Gastroesophageal sphincter (tissue), 4 donors: ENCODE measurements around the gene NRP1. TPM values are rescaled to one million over a fixed set of nuclear protein-coding genes. Genes with fewer than 3 reads are reported as not detected.

Experiments
- ATAC-seq: fragments of 150-250 bp; one replicate; pipeline ENCODE4 v1.9.1; 2016; ENCODE audit warnings: mild to moderate bottlenecking, moderate library complexity
- H3K27ac ChIP-seq, 4 donors: fragments of 200-600 bp; sonication (generic) in 3 of 4; 1 replicate in 3 of 4; 2 replicates in 1 of 4; pipeline ENCODE4 v1.5.1; 2016 to 2019
- H3K27me3 ChIP-seq: fragments of 200-600 bp; sonication (generic); one replicate; pipeline ENCODE4 v1.5.1; 2019
- H3K36me3 ChIP-seq, 2 donors: fragments of 200-600 bp; sonication (generic); one replicate each; pipeline ENCODE4 v1.5.1; 2019; ENCODE audit warnings: control low read depth in 1 of 2
- H3K4me1 ChIP-seq, 3 donors: fragments of 200-600 bp; sonication (generic); 1 replicate in 2 of 3; 2 replicates in 1 of 3; pipeline ENCODE4 v1.5.1; 2016 to 2019; ENCODE audit warnings: control low read depth in 2 of 3
- H3K4me3 ChIP-seq, 2 donors: fragments of 200-600 bp; sonication (generic); one replicate each; pipeline ENCODE4 v1.5.1; 2019; ENCODE audit warnings: mild to moderate bottlenecking in 1 of 2, moderate library complexity in 1 of 2
- H3K9me3 ChIP-seq, 3 donors: fragments of 200-600 bp; sonication (generic); one replicate each; pipeline ENCODE4 v1.5.1; 2017 to 2019; ENCODE audit warnings: control low read depth in 2 of 3
- EP300 ChIP-seq: sonication (generic); formaldehyde crosslinking; IDR thresholded peaks from one replicate; pipeline ENCODE4 v1.6.1; 2017; ENCODE audit warnings: antibody characterized with exemption, mild to moderate bottlenecking
- POLR2A ChIP-seq, 2 donors: fragments of 450-650 bp; IDR thresholded peaks; one replicate each; pipeline ENCODE4 v1.6.1; 2017; ENCODE audit warnings: antibody characterized with exemption in 2 of 2, mild to moderate bottlenecking in 2 of 2, moderate library complexity in 1 of 2
- POLR2AphosphoS5 ChIP-seq: sonication (generic); formaldehyde crosslinking; IDR thresholded peaks from one replicate; pipeline ENCODE4 v1.6.1; 2017; ENCODE audit warnings: antibody characterized with exemption
- WGBS, 2 donors: methylation state at CpG; one replicate each; pipeline ENCODE4 v1.1.5; 2018; ENCODE audit warnings: low coverage in 1 of 2; 5-methylcytosine and 5-hydroxymethylcytosine counted together
- total RNA-seq, 4 donors: library from RNA; depleted of rRNA; stranded (reverse); fragments of >200 nt; gene quantifications; one replicate each; pipeline ENCODE4 v1.1.0, GENCODE V29; 2016
- TF ChIP-seq, protein P1 (sequence below), 4 experiments: fragments of 200-600 bp in 2 of 4; fragments of 450-650 bp in 2 of 4; sonication (generic) in 1 of 4; IDR thresholded peaks; one replicate each; pipeline ENCODE4 v1.5.1; 2017 to 2019; ENCODE audit warnings: antibody characterized with exemption in 4 of 4, mild to moderate bottlenecking in 2 of 4, moderate library complexity in 2 of 4

The NRP1 gene
- total RNA-seq, 4 donors from 2014 or later, result 43.4 to 95.4 (median 52.7) TPM

DNA sequence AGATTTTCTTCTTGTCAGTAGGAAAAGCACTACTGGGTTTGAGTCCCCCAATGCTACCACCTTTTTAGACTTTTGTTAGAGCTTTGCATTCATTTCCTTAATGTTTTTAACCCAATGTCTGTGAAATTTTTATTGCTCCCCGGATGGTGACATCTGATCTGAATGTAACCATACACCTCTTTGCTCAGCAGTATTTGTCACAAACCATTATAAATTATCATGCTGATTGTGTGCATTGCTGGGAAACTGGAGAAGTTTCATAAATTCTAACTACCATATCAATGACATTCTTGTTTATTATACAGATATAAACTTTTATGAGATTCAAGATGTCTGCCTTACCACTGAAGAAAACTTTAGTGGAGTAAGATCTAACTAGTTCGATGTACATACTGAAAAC, 8.5 kb downstream of the NRP1 start:
- ATAC-seq, result no peak
- H3K4me1 ChIP-seq, result peaks cover 9 to 88% (median 19%) of the 10 kb centered on the region in 3 donors
- peak overlapping the region in 3 of 4 donors; percentile 12 to 45 (median 15) for H3K27ac ChIP-seq
- WGBS, 2 donors, result 30 to 50% methylated on average over 2 of the region's 2 CpGs
- H3K36me3 ChIP-seq, result no peaks in the 10 kb centered on the region
- H3K4me3 ChIP-seq, result peak overlapping the region; percentile 15 to 22
- TF ChIP-seq POLR2AphosphoS5, result no peak
- TF ChIP-seq POLR2A (IDR thresholded peaks at IDR 0.05), result no peak
- TF ChIP-seq, protein P1, sequence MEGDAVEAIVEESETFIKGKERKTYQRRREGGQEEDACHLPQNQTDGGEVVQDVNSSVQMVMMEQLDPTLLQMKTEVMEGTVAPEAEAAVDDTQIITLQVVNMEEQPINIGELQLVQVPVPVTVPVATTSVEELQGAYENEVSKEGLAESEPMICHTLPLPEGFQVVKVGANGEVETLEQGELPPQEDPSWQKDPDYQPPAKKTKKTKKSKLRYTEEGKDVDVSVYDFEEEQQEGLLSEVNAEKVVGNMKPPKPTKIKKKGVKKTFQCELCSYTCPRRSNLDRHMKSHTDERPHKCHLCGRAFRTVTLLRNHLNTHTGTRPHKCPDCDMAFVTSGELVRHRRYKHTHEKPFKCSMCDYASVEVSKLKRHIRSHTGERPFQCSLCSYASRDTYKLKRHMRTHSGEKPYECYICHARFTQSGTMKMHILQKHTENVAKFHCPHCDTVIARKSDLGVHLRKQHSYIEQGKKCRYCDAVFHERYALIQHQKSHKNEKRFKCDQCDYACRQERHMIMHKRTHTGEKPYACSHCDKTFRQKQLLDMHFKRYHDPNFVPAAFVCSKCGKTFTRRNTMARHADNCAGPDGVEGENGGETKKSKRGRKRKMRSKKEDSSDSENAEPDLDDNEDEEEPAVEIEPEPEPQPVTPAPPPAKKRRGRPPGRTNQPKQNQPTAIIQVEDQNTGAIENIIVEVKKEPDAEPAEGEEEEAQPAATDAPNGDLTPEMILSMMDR (IDR thresholded peaks at IDR 0.05), result no peak
- TF ChIP-seq EP300, result no peak
- no peaks in the 10 kb centered on the region for H3K27me3 ChIP-seq
- no peaks in the 10 kb centered on the region for H3K9me3 ChIP-seq

DNA sequence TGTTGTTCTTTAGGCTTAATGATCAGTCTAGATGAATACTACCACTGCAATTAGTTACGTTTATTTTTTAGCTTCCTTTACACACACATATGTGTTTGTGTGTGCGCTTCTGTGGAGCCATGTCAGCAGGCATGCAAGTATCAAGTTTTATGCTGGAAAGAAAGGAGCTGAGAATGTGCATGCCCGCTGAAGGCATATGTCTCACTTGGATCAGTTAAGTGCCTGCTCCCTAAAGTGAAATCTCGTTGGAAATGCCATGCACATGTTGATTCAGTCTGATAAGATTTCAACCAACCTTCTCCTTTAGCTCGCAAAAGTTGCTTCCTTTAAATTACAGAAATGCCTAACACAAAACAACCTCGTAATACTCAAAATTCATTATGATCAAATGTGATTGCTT, 10.7 kb downstream of the NRP1 start:
- ATAC-seq, result no peak
- no peaks in the 10 kb centered on the region for H3K36me3 ChIP-seq
- no peaks in the 10 kb centered on the region for H3K27me3 ChIP-seq
- 81 to 86% methylated on average over 4 to 6 of the region's 6 CpGs for WGBS, 2 donors
- no peak overlapping the region for H3K27ac ChIP-seq
- no peak overlapping the region for H3K4me3 ChIP-seq
- H3K4me1 ChIP-seq, result peaks cover 6 to 77% (median 16%) of the 10 kb centered on the region in 3 donors
- no peak for TF ChIP-seq POLR2A (IDR thresholded peaks at IDR 0.05)
- no peak for TF ChIP-seq POLR2AphosphoS5
- TF ChIP-seq, protein P1 (IDR thresholded peaks at IDR 0.05), result no peak
- no peak for TF ChIP-seq EP300
- no peaks in the 10 kb centered on the region for H3K9me3 ChIP-seq

DNA sequence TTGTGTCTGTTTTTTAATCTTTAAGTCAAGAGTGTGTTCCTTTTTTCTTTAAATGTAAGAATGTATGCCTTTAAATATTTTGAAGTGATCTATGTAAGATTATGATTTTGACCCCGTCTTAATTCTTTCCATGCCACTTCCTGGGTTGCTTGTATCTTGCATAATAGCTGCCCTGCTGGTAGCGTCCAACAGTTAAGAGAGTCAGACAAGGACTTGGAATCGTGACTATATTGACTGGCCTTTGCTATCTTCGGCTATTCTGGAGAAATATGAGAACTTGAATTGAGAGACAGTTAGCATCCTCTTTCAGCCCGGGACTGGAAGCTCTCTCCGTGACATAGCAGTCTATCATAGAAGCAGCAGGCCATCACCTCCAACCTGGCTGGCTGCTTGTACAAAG, 13.0 kb downstream of the NRP1 start:
- peaks cover 4 to 75% (median 9%) of the 10 kb centered on the region in 3 donors for H3K4me1 ChIP-seq
- no peaks in the 10 kb centered on the region for H3K27me3 ChIP-seq
- WGBS, 2 donors, result 44 to 49% methylated on average over 5 to 6 of the region's 6 CpGs
- peak overlapping the region in 1 of 4 donors; percentile 14 for H3K27ac ChIP-seq
- no peaks in the 10 kb centered on the region for H3K9me3 ChIP-seq
- TF ChIP-seq POLR2AphosphoS5 (no peak), EP300 (no peak), POLR2A (IDR thresholded peaks at IDR 0.05) (no peak)
- TF ChIP-seq, protein P1 (IDR thresholded peaks at IDR 0.05), result no peak
- ATAC-seq, result peak; percentile 25
- no peaks in the 10 kb centered on the region for H3K36me3 ChIP-seq
- no peak overlapping the region for H3K4me3 ChIP-seq

DNA sequence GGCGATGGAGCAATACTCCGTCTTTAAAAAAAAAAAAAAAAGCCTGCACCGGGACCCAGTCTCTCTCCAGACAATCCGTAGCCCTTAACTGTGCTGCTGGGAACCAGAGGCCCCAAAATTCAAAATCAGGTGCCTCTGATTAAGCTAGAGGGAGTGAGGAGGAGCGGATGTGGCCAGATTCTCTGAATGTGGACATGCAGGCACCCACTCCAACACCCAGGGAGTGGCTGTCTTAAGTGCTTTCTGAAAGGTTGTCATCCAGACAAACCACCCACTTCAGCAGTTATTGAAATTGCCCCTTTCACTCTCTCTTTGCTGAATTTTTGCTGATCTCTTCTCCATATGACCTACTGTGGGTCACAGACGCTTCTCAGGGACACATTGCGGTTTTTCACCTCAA, 14.2 kb downstream of the NRP1 start:
- Histone ChIP-seq H3K4me3 (no peak overlapping the region), H3K27me3 (no peaks in the 10 kb centered on the region), H3K4me1 (peaks cover 0 to 75% (median 13%) of the 10 kb centered on the region in 3 donors), H3K36me3 (no peaks in the 10 kb centered on the region), H3K9me3 (no peaks in the 10 kb centered on the region), H3K27ac (no peak overlapping the region)
- 96 to 97% methylated on average over 4 to 7 of the region's 7 CpGs for WGBS, 2 donors
- ATAC-seq, result no peak
- TF ChIP-seq, protein P1 (IDR thresholded peaks at IDR 0.05), result no peak
- TF ChIP-seq EP300 (no peak), POLR2A (IDR thresholded peaks at IDR 0.05) (no peak), POLR2AphosphoS5 (no peak)

DNA sequence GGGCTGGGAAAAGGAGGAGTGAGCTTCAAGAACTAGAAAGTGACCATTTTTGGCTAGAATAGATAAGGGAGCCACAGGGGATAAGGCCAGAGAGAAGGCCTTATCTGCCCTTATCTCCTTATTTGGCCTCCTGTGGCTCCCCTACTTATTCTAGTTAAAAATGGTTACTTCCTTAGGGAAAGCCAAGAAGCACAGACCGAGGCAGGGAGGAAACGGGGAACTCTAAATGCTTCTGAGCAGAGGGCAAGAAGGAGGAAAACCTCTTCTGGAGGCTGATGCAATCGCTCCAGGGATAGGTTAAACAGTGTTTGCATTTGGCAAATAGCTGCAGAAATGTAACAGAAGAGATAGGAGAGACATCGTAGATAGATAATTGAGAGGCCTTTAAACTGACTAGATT, 18.6 kb downstream of the NRP1 start:
- Histone ChIP-seq H3K4me1 (peaks cover 0 to 70% (median 14%) of the 10 kb centered on the region in 3 donors), H3K36me3 (no peaks in the 10 kb centered on the region), H3K27me3 (no peaks in the 10 kb centered on the region), H3K27ac (peak overlapping the region in 3 of 4 donors; percentile 38 to 72 (median 68)), H3K4me3 (no peak overlapping the region), H3K9me3 (no peaks in the 10 kb centered on the region)
- 28 to 60% methylated on average over 4 of the region's 4 CpGs for WGBS, 2 donors
- ATAC-seq, result no peak
- TF ChIP-seq POLR2AphosphoS5 (no peak), POLR2A (IDR thresholded peaks at IDR 0.05) (no peak), EP300 (no peak)
- TF ChIP-seq, protein P1 (IDR thresholded peaks at IDR 0.05), result no peak
